K562 (cell line): Measurements from ENCODE around the gene ACBD3. TPM values are rescaled to one million over a fixed set of nuclear protein-coding genes. Genes with fewer than 3 reads are reported as not detected.
A peak's percentile ranks its signal among the peaks of the same experiment; 100 is the strongest.

Experiments used
- CHD7 ChIP-seq: fragments of 200-600 bp; sonication (generic); IDR thresholded peaks from one replicate; pipeline ENCODE4 v1.6.1; 2012; ENCODE audit warnings: mild to moderate bottlenecking, low read depth, low read length, inconsistent platforms
- FOXA3 ChIP-seq, 2 experiments: fragments of 450-650 bp in 1 of 2; sonication (generic) in 1 of 2; formaldehyde crosslinking; IDR thresholded peaks in 1 of 2; conservative IDR thresholded peaks in 1 of 2; 2 replicates each; pipeline versions ENCODE4 v1.4.0 to v1.8.0; 2020 to 2022; ENCODE audit warnings: mild to moderate bottlenecking in 2 of 2, missing genetic modification reagents in 1 of 2
- KLF6 ChIP-seq: fragments of 250-450 bp; sonication (Bioruptor Pico); IDR thresholded peaks from 2 replicates; pipeline ENCODE4 v1.4.0; 2020; ENCODE audit warnings: mild to moderate bottlenecking, moderate library complexity, borderline replicate concordance
- SNRNP70 ChIP-seq: fragments of 200-400 bp; formaldehyde crosslinking; optimal IDR thresholded peaks from 2 replicates; pipeline ENCODE3; 2017; ENCODE audit warnings: low read depth, low read length
- THRAP3 ChIP-seq: fragments of 450-650 bp; IDR thresholded peaks from 2 replicates; pipeline ENCODE4 v1.6.1; 2016; ENCODE audit warnings: mild to moderate bottlenecking, inconsistent platforms, borderline replicate concordance
- ZBTB17 ChIP-seq: fragments of 450-650 bp; formaldehyde crosslinking; IDR thresholded peaks from 2 replicates; pipeline ENCODE4 v1.4.0; 2020; ENCODE audit warnings: mild to moderate bottlenecking
- ZNF280A ChIP-seq: fragments of 450-650 bp; IDR thresholded peaks from 2 replicates; pipeline ENCODE4 v1.6.1; 2018; ENCODE audit warnings: mild to moderate bottlenecking, low read depth; ENCODE audit not compliant: partially characterized antibody
- ZNF398 ChIP-seq: fragments of 250-450 bp; sonication (Bioruptor Pico); IDR thresholded peaks from 2 replicates; pipeline ENCODE4 v1.8.0; 2021; ENCODE audit warnings: moderate library complexity, mild to moderate bottlenecking, inconsistent platforms
- ZNF512 ChIP-seq: IDR thresholded peaks from 2 replicates; pipeline ENCODE4 v1.6.1; 2016; ENCODE audit warnings: missing genetic modification characterization, missing compliant biosample characterization
- polyA plus RNA-seq, 8 experiments: library from polyadenylated mRNA; depleted of rRNA in 4 of 8; stranded (reverse) in 5 of 8; unstranded in 3 of 8; fragments of >200 nt; fragmentation: Nextera tagmentation in 2 of 8; fragmentation: Illumina TruSeq in 1 of 8; extraction: Ambion mirVana in 2 of 8; extraction: Trizol in 1 of 8; gene quantifications; 2 replicates each; pipeline versions ENCODE4 v1.2.1 to v1.2.3, GENCODE V29; 2011 to 2014; ENCODE audit warnings: inconsistent platforms in 1 of 8, missing spikeins in 1 of 8
- total RNA-seq, 7 experiments: library from RNA; depleted of rRNA in 6 of 7; stranded (reverse); fragments of >200 nt in 6 of 7; fragmentation: Illumina TruSeq in 2 of 7; extraction: Trizol in 2 of 7; gene quantifications; 2 replicates each; pipeline versions ENCODE4 v1.2.1 to v1.2.3, GENCODE V29; 2011 to 2021; ENCODE audit warnings: low replicate concordance in 1 of 7

Gene ACBD3
- total and polyA plus RNA-seq, 9 of the 15 experiments (the other 6 are each of a cell fraction or from before 2014, with no cell fraction given) = 11.1 to 36.7 (median 26.9) TPM

DNA sequence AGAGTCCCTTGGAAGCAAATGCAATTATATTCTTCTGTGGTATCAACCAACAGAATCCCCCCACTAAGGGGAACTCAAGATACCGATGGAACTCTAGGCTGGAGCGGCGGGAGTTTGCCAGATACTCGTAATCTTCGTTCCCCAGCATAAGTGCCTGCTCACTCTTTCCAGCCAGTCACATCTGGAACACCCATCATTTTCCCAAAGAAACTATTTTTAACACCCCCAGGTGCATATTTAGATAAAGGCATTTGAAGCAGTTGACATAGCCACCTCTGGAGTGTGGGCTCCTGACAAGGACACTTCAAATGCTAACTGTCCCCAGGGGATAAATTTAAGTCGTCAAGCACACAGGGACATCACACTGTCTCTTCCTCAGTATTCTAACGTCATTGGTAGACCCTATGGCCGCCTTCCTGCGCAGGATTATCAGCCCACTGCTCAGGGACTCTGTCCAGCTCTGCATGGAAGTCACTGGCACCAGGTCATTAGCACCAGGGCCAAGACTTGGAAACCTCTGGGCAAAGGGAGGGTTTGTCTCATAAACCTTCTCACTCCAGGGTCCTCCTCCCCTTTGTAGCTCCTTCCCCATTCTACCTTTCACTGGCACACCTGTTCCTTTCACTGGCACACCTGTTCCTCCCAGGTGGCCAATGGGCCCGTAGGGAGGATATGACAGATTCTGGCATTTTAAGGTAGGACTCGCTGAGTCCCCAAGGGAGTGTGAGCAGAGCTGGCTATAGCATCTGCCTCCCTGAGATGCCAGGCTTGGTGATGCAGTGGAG is 75.3 kb downstream of the ACBD3 start (continued):
- TF ChIP-seq ZNF512 (tag) (no peak), ZNF398 (CRISPR knock-in tag) (no peak), KLF6 (CRISPR knock-in tag) (no peak), FOXA3 (CRISPR knock-in tag; conservative IDR thresholded peaks at IDR 0.05 in 1 of 2, IDR thresholded peaks at IDR 0.05 in 1 of 2) (peak; percentile 68 to 84; a peak in 3 of 4 replicates), THRAP3 (no peak), CHD7 (no peak), ZNF280A (no peak), SNRNP70 (no peak), ZBTB17 (CRISPR knock-in tag) (no peak)
